HepG2 (cell line): ENCODE measurements around the gene RPTN. TPM values are rescaled to one million over a fixed set of nuclear protein-coding genes. Genes with fewer than 3 reads are reported as not detected.

ENCODE experiments used
- ATAC-seq: fragments of 200-7000 bp; cut with Tn5 transposase; 3 replicates; pipeline ENCODE4 v1.9.1; 2020; ENCODE audit warnings: mild to moderate bottlenecking, moderate library complexity
- BruUV-seq: library from RNA; stranded (reverse); fragments of 400-500 nt; replicated peaks from 2 replicates; lab custom pipeline; 2021; lab: Mats Ljungman, UMichigan
- CTCF ChIA-PET: fragments of 300-600 bp; formaldehyde crosslinking; extraction: SDS; loops from one replicate; lab custom pipeline; 2021; ENCODE audit warnings: low total read pairs, inconsistent platforms, low intra/inter-chr PET ratio; lab: Yijun Ruan, JAX
- POLR2A ChIA-PET: fragments of 350-600 bp; sonication (Branson Sonifier 250); formaldehyde crosslinking; loops from one replicate; lab custom pipeline; 2020; ENCODE audit warnings: antibody characterized with exemption, inconsistent platforms; lab: Yijun Ruan, JAX
- DNase-seq: peaks from one replicate; pipeline ENCODE4 v3.0.0-alpha.2; 2015; ENCODE audit warnings: low spot score
- FAIRE-seq: peaks from 3 replicates; lab custom pipeline; 2011; peaks lifted over from hg19 to GRCh38; lab: Jason Lieb, UNC
- H2AFZ ChIP-seq: one replicate; pipeline ENCODE4 v1.6.1; 2011; ENCODE audit warnings: low read length, inconsistent platforms
- H3K27ac ChIP-seq: fragments of 300-600 bp; 3 replicates; pipeline ENCODE4 v1.8.0; 2011; ENCODE audit warnings: mixed run types, mild to moderate bottlenecking, mixed read lengths, low read length, inconsistent platforms; ENCODE audit not compliant: insufficient read depth; ENCODE audit errors: extremely low read length
- H3K27me3 ChIP-seq, 2 experiments: fragments of 200-600 bp in 1 of 2; 2 replicates in 1 of 2; 3 replicates in 1 of 2; pipeline versions ENCODE4 v1.6.0 to v1.8.0; 2011; ENCODE audit warnings: low read length in 2 of 2, mild to moderate bottlenecking in 2 of 2, moderate library complexity in 2 of 2, inconsistent platforms in 1 of 2; ENCODE audit not compliant: insufficient read depth in 2 of 2, control insufficient read depth in 1 of 2
- H3K36me3 ChIP-seq, 2 experiments: fragments of 200-600 bp in 1 of 2; replicated peaks in 1 of 2; 2 replicates in 1 of 2; 3 replicates in 1 of 2; pipeline versions ENCODE4 v1.5.1 to v1.8.0; 2011; ENCODE audit warnings: low read length in 2 of 2, inconsistent platforms in 1 of 2; ENCODE audit not compliant: insufficient read depth in 2 of 2, control insufficient read depth in 1 of 2
- H3K4me1 ChIP-seq: 2 replicates; pipeline ENCODE4 v1.5.1; 2012; ENCODE audit warnings: low read length, inconsistent platforms; ENCODE audit not compliant: insufficient read depth
- H3K4me2 ChIP-seq: 2 replicates; pipeline ENCODE4 v1.6.0; 2011; ENCODE audit warnings: low read depth, low read length, inconsistent platforms
- H3K4me3 ChIP-seq, 3 experiments: fragments of 200-600 bp in 1 of 3; sonication (generic), shearing (Covaris generic) in 1 of 3; replicated peaks in 1 of 3; 2 replicates each; pipeline ENCODE4 v1.5.1; 2011 to 2016; ENCODE audit warnings: low read length in 3 of 3, inconsistent platforms in 2 of 3, low read depth in 2 of 3, mild to moderate bottlenecking in 2 of 3, control low read depth in 1 of 3, mixed read lengths in 1 of 3; ENCODE audit not compliant: insufficient read depth in 1 of 3
- H3K79me2 ChIP-seq: one replicate; pipeline ENCODE4 v1.6.1; 2011; ENCODE audit warnings: low read length, inconsistent platforms; ENCODE audit not compliant: insufficient read depth
- H3K9ac ChIP-seq: 2 replicates; pipeline ENCODE4 v1.6.0; 2011; ENCODE audit warnings: mild to moderate bottlenecking, low read depth, low read length, inconsistent platforms; ENCODE audit not compliant: insufficient read depth
- H3K9me3 ChIP-seq: 2 replicates; pipeline ENCODE4 v1.5.1; 2012; ENCODE audit warnings: mild to moderate bottlenecking, low read length
- H4K20me1 ChIP-seq: 2 replicates; pipeline ENCODE4 v1.6.0; 2011; ENCODE audit warnings: inconsistent platforms, mild to moderate bottlenecking, low read length, moderate library complexity; ENCODE audit not compliant: insufficient read depth
- ATF7 ChIP-seq, 2 experiments: fragments of 450-650 bp in 1 of 2; sonication (generic) in 1 of 2; formaldehyde crosslinking in 1 of 2; IDR thresholded peaks; 2 replicates each; pipeline versions ENCODE4 v1.4.0 to v1.6.1; 2016 to 2020; ENCODE audit warnings: antibody characterized with exemption in 1 of 2, mild to moderate bottlenecking in 1 of 2, missing genetic modification reagents in 1 of 2
- DNMT3B ChIP-seq: conservative IDR thresholded peaks from 2 replicates; pipeline ENCODE4 v1.6.1; 2016; ENCODE audit warnings: missing biosample characterization, control low read depth
- MED13 ChIP-seq: sonication (generic); formaldehyde crosslinking; IDR thresholded peaks from 2 replicates; pipeline ENCODE4 v1.5.0; 2020; ENCODE audit warnings: missing genetic modification reagents
- NPAS2 ChIP-seq: sonication (generic); formaldehyde crosslinking; IDR thresholded peaks from 2 replicates; pipeline ENCODE4 v1.8.0; 2022; ENCODE audit warnings: mild to moderate bottlenecking, missing genetic modification reagents, borderline replicate concordance
- ZNF230 ChIP-seq: sonication (generic); formaldehyde crosslinking; IDR thresholded peaks from 2 replicates; pipeline ENCODE4 v1.4.0; 2020; ENCODE audit warnings: mild to moderate bottlenecking, missing genetic modification reagents
- in situ Hi-C: cut with HindIII; loops from 2 replicates; pipeline ENCODE4 v1.10.0; 2017; ENCODE audit warnings: low pct_unique_long_range_greater_than_20kb; ENCODE audit not compliant: extremely low pct_ligation_motif_present
- intact Hi-C: fragments of 100-400 bp; cut with micrococcal nuclease; formaldehyde crosslinking; loops from one replicate; pipeline ENCODE4 v1.10.0; 2022; ENCODE audit not compliant: unreplicated experiment
- polyA plus RNA-seq, 8 experiments: library from polyadenylated mRNA; depleted of rRNA in 3 of 8; stranded (reverse) in 7 of 8; unstranded in 1 of 8; fragments of >200 nt; fragmentation: Illumina TruSeq in 4 of 8; extraction: Trizol in 4 of 8; gene quantifications; 2 replicates each; pipeline versions ENCODE4 v1.2.1 to v1.2.3, GENCODE V29; 2011 to 2016; ENCODE audit warnings: low read depth in 4 of 8, missing spikeins in 1 of 8, mixed read lengths in 1 of 8; ENCODE audit not compliant: insufficient read depth in 1 of 8
- total RNA-seq, 5 experiments: library from RNA; depleted of rRNA; stranded (reverse); fragments of >200 nt; fragmentation: Illumina TruSeq; extraction: Trizol; gene quantifications; 2 replicates each; pipeline ENCODE4 v1.2.3, GENCODE V29; 2016; ENCODE audit warnings: low read depth in 1 of 5
- TF ChIP-seq, protein P1 (sequence below): sonication (generic); formaldehyde crosslinking; IDR thresholded peaks from 2 replicates; pipeline ENCODE4 v1.4.0; 2020; ENCODE audit warnings: missing genetic modification reagents
- TF ChIP-seq, protein P2 (sequence below): sonication (generic); formaldehyde crosslinking; conservative IDR thresholded peaks from 2 replicates; pipeline ENCODE4 v1.4.0; 2020; ENCODE audit warnings: missing genetic modification reagents

RPTN gene
- total and polyA plus RNA-seq, 2 of the 13 experiments (the other 11 are each of a cell fraction or from before 2014, with no cell fraction given): not detected

DNA sequence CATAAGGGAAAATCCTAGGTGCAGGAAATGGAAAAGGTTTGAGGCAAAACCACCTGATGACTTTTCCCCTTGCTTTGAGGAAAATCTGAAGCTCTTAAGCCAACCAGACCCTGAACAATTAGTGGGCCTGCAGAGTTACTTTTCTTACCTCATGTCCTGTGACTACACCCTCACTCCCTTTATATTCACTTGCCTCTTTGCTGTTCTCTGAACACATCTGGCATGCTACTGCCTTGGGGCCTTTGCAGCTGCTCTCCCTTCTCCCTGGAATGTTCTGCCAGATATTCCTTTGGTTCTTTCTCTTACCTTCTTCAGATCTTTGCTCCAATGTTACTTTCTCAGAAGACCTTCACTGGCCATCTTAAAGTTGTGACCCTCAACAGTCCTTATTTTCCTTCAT lies 21.8 kb downstream of the RPTN start (continued):
- TF ChIP-seq, protein P1, sequence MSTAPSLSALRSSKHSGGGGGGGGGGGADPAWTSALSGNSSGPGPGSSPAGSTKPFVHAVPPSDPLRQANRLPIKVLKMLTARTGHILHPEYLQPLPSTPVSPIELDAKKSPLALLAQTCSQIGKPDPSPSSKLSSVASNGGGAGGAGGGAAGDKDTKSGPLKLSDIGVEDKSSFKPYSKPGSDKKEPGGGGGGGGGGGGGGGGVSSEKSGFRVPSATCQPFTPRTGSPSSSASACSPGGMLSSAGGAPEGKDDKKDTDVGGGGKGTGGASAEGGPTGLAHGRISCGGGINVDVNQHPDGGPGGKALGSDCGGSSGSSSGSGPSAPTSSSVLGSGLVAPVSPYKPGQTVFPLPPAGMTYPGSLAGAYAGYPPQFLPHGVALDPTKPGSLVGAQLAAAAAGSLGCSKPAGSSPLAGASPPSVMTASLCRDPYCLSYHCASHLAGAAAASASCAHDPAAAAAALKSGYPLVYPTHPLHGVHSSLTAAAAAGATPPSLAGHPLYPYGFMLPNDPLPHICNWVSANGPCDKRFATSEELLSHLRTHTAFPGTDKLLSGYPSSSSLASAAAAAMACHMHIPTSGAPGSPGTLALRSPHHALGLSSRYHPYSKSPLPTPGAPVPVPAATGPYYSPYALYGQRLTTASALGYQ (CRISPR knock-in tag): no peak

DNA sequence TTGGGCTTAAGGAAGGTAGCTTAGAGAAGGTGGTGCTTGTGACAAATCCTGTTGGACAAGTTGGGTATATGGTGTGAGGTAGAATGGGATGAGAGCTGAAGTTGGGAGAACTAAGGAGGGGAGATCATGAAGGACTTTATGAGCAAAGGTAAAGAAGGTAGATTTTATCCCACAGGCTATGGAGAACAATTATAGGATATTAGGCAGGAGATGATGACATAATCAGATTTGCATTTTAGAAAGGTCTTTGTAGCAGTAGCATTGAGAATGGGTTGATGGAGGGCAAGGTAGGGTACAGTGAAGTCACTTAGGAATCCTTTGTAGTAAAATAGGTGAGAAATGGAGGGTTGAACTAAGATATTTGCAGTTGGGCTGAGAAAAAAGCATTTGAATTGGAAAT lies 28.8 kb downstream of the RPTN start:
- no peak overlapping the region for H3K9ac ChIP-seq
- ChIA-PET POLR2A (no interaction called here), CTCF (no interaction called here)
- in situ Hi-C loops (no loop called here), intact Hi-C loops (no loop called here)
- no peaks in the 10 kb centered on the region for H3K27me3 ChIP-seq
- no peaks in the 10 kb centered on the region for H3K9me3 ChIP-seq
- FAIRE-seq (no peak), ATAC-seq (no peak), DNase-seq (no peak)
- H3K79me2 ChIP-seq: no peaks in the 10 kb centered on the region
- H3K27ac ChIP-seq: no peak overlapping the region
- no peaks in the 10 kb centered on the region for H3K4me1 ChIP-seq
- H3K4me3 ChIP-seq: no peak overlapping the region
- H3K36me3 ChIP-seq: no peaks in the 10 kb centered on the region
- TF ChIP-seq ATF7 (IDR thresholded peaks at IDR 0.05): peak; percentile 67
- no peak for TF ChIP-seq ATF7 (CRISPR knock-in tag; IDR thresholded peaks at IDR 0.05)
- TF ChIP-seq, protein P2, sequence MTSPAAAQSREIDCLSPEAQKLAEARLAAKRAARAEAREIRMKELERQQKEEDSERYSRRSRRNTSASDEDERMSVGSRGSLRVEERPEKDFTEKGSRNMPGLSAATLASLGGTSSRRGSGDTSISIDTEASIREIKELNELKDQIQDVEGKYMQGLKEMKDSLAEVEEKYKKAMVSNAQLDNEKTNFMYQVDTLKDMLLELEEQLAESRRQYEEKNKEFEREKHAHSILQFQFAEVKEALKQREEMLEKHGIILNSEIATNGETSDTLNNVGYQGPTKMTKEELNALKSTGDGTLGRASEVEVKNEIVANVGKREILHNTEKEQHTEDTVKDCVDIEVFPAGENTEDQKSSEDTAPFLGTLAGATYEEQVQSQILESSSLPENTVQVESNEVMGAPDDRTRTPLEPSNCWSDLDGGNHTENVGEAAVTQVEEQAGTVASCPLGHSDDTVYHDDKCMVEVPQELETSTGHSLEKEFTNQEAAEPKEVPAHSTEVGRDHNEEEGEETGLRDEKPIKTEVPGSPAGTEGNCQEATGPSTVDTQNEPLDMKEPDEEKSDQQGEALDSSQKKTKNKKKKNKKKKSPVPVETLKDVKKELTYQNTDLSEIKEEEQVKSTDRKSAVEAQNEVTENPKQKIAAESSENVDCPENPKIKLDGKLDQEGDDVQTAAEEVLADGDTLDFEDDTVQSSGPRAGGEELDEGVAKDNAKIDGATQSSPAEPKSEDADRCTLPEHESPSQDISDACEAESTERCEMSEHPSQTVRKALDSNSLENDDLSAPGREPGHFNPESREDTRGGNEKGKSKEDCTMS (CRISPR knock-in tag): no peak
- TF ChIP-seq NPAS2 (CRISPR knock-in tag): no peak
- no peak for TF ChIP-seq MED13 (CRISPR knock-in tag)
- TF ChIP-seq ZNF230 (CRISPR knock-in tag): no peak
- TF ChIP-seq DNMT3B (CRISPR knock-in tag): no peak
- no TSS peak for BruUV-seq
- no peaks in the 10 kb centered on the region for H4K20me1 ChIP-seq
- no peak overlapping the region for H3K4me2 ChIP-seq
- no peak overlapping the region for H2AFZ ChIP-seq
